Upper lobe of right lung (tissue), 1 donor: ENCODE data around the gene NLRP3. TPM values are rescaled to one million over a fixed set of nuclear protein-coding genes. Genes with fewer than 3 reads are reported as not detected.

ENCODE experiments used
- ATAC-seq: fragments of 200-7000 bp; cut with Tn5 transposase; one replicate; pipeline ENCODE4 v1.9.1; 2020; ENCODE audit warnings: mild to moderate bottlenecking, moderate library complexity
- DNase-seq: peaks from one replicate; pipeline ENCODE4 v3.0.0-alpha.2; 2020
- H3K27ac ChIP-seq: fragments of 200-600 bp; one replicate; pipeline ENCODE4 v1.8.0; 2022
- H3K27me3 ChIP-seq: fragments of 200-600 bp; one replicate; pipeline ENCODE4 v1.8.0; 2022; ENCODE audit warnings: mild to moderate bottlenecking
- H3K36me3 ChIP-seq: fragments of 200-600 bp; one replicate; pipeline ENCODE4 v1.8.0; 2022
- H3K4me1 ChIP-seq: fragments of 200-600 bp; one replicate; pipeline ENCODE4 v1.8.0; 2022
- H3K4me3 ChIP-seq: fragments of 200-600 bp; one replicate; pipeline ENCODE4 v1.8.0; 2022; ENCODE audit warnings: mild to moderate bottlenecking
- H3K9me3 ChIP-seq: fragments of 200-600 bp; one replicate; pipeline ENCODE4 v1.8.0; 2022
- intact Hi-C: fragments of 100-400 bp; cut with DNase I; formaldehyde crosslinking; loops from one replicate; pipeline ENCODE4 v1.11.0; 2022
- total RNA-seq: library from RNA; stranded (reverse); fragmentation: NEBNext Ultra II Directional; extraction: Animal tissue kit (Norgen Biotek cat#: 25700); gene quantifications from one replicate; pipeline ENCODE4 v1.2.1, GENCODE V29; 2021
- TF ChIP-seq, protein P1 (sequence below): fragments of 200-600 bp; IDR thresholded peaks from one replicate; pipeline ENCODE4 v1.8.0; 2022; ENCODE audit warnings: antibody characterized with exemption
- donor health status: DM: no; HTN: yes; CAD: no; lungs with severe emphysema.

Gene NLRP3
- total RNA-seq, 1 donor from 2014 or later: 4.9 TPM

DNA sequence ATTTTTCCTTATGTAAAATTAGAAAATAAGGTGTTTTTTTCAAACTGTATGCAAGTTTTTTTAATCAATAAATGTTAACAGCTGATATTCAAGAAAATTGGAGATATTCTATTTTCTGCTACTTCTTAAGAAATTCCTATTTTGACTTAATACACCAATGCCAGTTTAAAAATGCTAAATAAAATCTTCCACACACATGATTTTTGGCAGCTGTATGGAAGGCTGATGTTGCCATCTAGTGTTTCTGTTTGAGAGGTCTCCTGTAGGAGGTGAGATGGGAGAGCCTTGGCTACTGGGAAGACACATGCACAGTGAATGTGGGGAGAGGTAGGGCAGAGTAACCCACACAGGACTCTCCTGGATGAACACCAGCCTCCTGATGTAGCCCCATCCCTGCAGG is 71.1 kb downstream of the NLRP3 start:
- Histone ChIP-seq H3K27me3 (no peaks in the 10 kb centered on the region), H3K36me3 (no peaks in the 10 kb centered on the region), H3K9me3 (no peaks in the 10 kb centered on the region), H3K4me1 (no peaks in the 10 kb centered on the region), H3K27ac (no peak overlapping the region), H3K4me3 (no peak overlapping the region)
- DNase-seq: no peak
- TF ChIP-seq, protein P1, sequence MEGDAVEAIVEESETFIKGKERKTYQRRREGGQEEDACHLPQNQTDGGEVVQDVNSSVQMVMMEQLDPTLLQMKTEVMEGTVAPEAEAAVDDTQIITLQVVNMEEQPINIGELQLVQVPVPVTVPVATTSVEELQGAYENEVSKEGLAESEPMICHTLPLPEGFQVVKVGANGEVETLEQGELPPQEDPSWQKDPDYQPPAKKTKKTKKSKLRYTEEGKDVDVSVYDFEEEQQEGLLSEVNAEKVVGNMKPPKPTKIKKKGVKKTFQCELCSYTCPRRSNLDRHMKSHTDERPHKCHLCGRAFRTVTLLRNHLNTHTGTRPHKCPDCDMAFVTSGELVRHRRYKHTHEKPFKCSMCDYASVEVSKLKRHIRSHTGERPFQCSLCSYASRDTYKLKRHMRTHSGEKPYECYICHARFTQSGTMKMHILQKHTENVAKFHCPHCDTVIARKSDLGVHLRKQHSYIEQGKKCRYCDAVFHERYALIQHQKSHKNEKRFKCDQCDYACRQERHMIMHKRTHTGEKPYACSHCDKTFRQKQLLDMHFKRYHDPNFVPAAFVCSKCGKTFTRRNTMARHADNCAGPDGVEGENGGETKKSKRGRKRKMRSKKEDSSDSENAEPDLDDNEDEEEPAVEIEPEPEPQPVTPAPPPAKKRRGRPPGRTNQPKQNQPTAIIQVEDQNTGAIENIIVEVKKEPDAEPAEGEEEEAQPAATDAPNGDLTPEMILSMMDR: peak; percentile 53
- ATAC-seq: peak; percentile 86
- intact Hi-C loops: no loop called here

DNA sequence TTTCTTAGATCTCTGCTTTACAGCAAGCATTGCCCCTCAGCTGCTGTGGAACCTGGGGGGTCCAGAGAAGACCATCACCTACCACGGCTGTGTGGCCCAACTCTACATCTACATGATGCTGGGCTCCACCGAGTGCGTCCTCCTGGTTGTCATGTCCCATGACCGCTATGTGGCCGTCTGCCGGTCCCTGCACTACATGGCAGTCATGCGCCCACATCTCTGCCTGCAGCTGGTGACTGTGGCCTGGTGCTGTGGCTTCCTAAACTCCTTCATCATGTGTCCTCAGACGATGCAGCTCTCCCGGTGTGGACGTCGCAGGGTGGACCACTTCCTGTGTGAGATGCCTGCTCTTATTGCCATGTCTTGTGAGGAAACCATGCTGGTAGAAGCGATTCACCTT is 75.4 kb downstream of the NLRP3 start:
- intact Hi-C loops: no loop called here
- H3K9me3 ChIP-seq: no peaks in the 10 kb centered on the region
- no peaks in the 10 kb centered on the region for H3K27me3 ChIP-seq
- no peaks in the 10 kb centered on the region for H3K4me1 ChIP-seq
- no peaks in the 10 kb centered on the region for H3K36me3 ChIP-seq
- H3K27ac ChIP-seq: no peak overlapping the region
- H3K4me3 ChIP-seq: no peak overlapping the region
- ATAC-seq: peak; percentile 13
- no peak for DNase-seq
- TF ChIP-seq, protein P1: no peak

DNA sequence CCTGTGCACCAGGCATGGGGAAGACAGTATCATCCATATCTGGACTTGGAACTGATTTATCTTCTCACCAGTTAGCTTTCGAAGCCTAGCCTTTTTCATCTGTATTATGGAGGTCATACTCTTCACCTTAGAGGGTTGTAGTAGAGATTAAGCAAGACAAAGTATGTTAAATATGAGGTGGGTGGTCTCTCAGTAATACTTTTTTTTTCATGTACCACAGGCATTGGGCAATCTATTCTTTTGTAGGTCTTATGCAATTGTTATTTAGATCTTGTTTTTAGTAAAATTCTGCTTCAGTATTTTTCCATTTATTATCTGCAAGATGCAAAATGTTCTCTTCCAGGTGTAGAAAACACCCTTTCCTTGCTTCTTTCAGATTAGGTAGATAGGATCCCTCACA is 77.1 kb downstream of the NLRP3 start:
- DNase-seq: no peak
- Histone ChIP-seq H3K27me3 (no peaks in the 10 kb centered on the region), H3K4me1 (no peaks in the 10 kb centered on the region), H3K4me3 (no peak overlapping the region), H3K9me3 (no peaks in the 10 kb centered on the region), H3K36me3 (no peaks in the 10 kb centered on the region), H3K27ac (no peak overlapping the region)
- no peak for ATAC-seq
- TF ChIP-seq, protein P1: no peak
- intact Hi-C loops: no loop called here

DNA sequence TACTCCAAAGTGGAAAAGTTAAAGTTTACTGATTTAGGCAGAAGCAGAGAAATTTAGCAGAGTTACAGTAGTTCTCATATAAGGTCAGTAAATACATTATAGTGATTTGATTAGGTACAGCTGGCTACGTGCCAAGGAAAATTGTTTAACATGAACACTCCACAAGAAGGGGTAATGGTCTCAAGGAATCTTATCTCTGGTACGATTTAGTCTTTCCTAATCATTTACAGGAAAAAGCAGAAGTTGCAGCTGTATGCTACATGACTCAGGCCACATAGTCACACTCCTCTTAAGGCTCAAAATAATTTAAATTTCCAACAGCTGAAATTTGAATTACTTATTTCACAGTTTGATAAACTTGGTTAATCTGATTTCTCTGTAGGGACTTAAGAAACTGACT is 78.8 kb downstream of the NLRP3 start:
- TF ChIP-seq, protein P1: no peak
- DNase-seq: no peak
- ATAC-seq: peak; percentile 68
- H3K36me3 ChIP-seq: no peaks in the 10 kb centered on the region
- H3K4me3 ChIP-seq: no peak overlapping the region
- H3K9me3 ChIP-seq: no peaks in the 10 kb centered on the region
- intact Hi-C loops: no loop called here
- no peaks in the 10 kb centered on the region for H3K4me1 ChIP-seq
- no peaks in the 10 kb centered on the region for H3K27me3 ChIP-seq
- H3K27ac ChIP-seq: no peak overlapping the region

DNA sequence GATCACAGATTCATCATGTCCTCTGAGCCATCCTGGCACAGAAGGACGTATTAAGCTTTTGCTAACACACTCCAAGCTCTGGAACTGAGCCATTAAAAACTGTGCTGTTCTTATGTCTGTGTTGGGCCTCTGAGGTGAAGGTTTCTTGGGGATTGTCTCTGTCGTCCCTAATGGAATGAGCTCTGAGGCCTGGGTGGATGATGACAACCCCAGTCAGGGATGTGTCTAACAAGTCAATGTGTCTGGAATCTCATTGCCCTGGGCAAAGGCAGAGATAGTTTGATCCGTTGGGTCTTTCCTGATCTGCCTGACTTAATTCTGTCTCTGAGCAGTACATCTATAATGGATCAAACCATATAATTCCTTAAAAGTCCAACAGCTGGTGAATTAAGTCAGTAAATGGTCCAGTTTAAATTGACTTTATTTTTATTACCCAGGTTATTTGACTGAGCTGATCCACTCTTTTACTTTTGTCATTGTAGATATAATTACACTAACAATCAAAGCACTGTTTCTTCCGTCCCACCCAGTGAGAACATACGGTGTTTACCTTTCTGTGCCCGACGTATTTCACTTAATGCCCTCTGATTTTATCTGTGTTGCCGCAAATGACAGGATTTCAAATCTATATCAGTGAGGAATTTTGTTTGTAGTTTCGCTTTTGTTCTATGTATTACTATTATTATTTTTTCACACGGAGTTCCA is 80.8 kb downstream of the NLRP3 start:
- no peaks in the 10 kb centered on the region for H3K36me3 ChIP-seq
- no peaks in the 10 kb centered on the region for H3K27me3 ChIP-seq
- no peak for DNase-seq
- ATAC-seq: no peak
- no peaks in the 10 kb centered on the region for H3K9me3 ChIP-seq
- H3K4me3 ChIP-seq: no peak overlapping the region
- intact Hi-C loops: no loop called here
- H3K27ac ChIP-seq: no peak overlapping the region
- H3K4me1 ChIP-seq: no peaks in the 10 kb centered on the region
- TF ChIP-seq, protein P1: no peak

Other genes with a start within 250 kb of the NLRP3 start
- 23.5 TPM for gene ZNF124, start 244.2 kb upstream of the NLRP3 start, total RNA-seq
- gene VN1R5, start 160.1 kb upstream of the NLRP3 start, total RNA-seq: not detected
- gene ZNF496, start 84.3 kb upstream of the NLRP3 start, total RNA-seq: 28.0 TPM
- gene OR2B11, start 41.9 kb downstream of the NLRP3 start, total RNA-seq: not detected
- gene OR2C3, start 120.3 kb downstream of the NLRP3 start, total RNA-seq: not detected
- gene GCSAML, start 133.0 kb downstream of the NLRP3 start, total RNA-seq: 2.7 TPM
- not detected for gene OR2G2, start 172.2 kb downstream of the NLRP3 start, total RNA-seq
- not detected for gene OR2G3, start 189.4 kb downstream of the NLRP3 start, total RNA-seq